GM19463 (cell line): ENCODE results near the gene TXLNA.
"Not testable (repeated sequence)": the region's sequence is repeated elsewhere in the genome, so short reads cannot be mapped to it uniquely, and the experiment has no call there.

Source experiments
- ATAC-seq: cut with Tn5 transposase; IDR thresholded peaks from one replicate; pipeline ENCODE4 v1.9.1; 2021; ENCODE audit warnings: mild to moderate bottlenecking, moderate library complexity; ENCODE audit not compliant: unreplicated experiment

TXLNA gene

DNA sequence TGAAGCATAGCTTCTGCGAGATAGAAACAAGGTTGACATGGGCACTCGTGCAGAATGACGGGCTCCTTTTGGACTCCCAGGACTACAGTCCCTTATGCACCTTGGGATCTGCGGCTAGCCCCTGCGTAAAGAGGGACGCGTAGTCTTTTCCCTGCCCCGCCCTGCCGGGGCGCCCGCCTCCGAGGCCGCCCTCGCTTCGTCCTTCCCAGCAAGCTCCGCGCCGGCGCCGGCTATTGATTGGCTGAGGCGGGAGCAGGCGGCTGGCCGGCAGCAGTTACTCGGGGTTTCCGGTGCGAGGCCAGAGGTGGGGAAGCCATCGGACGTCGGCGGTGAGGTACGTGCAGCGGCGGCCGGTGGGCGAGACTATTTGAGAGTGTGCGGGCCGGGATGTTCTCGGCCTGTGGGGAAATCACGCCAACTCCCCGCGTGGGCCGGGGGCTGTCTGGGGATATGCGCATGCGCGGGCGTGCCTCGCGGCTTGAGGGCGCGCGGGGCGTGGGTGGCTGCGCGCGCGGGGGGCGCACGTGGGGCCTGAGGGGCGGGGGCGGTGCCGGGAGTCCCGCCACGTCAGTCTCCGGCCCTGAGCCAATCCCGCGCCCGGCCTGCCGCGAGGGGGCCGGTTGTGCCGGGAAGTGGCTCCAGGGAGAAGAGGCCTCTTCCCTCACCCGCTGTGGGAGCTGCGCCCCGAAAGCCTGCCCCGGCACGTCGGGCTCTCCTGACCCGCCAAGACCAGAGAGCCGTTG lies at the start of gene TXLNA:
TSS of gene TXLNA (plus strand) at position 233 of the 743 bp plus-strand sequence. CDS start 671 bp downstream, outside the sequence.
- peak; percentile 92 for ATAC-seq

GRCh38 chr1:32133950-32134280 lies 45.6 kb upstream of the TXLNA start:
- not testable (repeated sequence) for ATAC-seq

GRCh38 chr1:32137111-32137510 lies 42.4 kb upstream of the TXLNA start:
- no peak for ATAC-seq

DNA sequence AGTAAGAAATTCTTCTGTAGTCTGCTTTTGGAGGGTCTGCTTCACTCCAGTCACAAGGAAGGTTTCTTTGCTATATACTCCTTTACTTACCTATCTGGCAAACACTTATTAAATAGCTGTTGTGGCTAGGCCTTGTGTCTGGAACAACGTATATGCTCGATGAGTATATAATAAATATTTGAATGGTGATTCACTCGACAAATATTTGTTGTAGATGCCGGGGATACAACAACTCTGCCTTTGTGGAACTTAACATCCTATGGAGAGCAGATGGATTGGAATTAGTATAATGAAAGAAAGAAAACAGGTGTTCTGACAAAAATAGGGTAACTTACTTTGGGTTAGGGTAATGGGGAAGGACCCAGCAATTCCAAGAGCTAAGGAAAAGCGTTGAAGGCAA lies 40.5 kb upstream of the TXLNA start:
- no peak for ATAC-seq

GRCh38 chr1:32142446-32143301 lies 36.8 kb upstream of the TXLNA start:
- ATAC-seq, result no peak

GRCh38 chr1:32143302-32143695 lies 36.2 kb upstream of the TXLNA start:
- not testable (repeated sequence) for ATAC-seq

- no peak for ATAC-seq
Measured at GRCh38 chr1:32144033-32144432, 35.4 kb upstream of the TXLNA start.

GRCh38 chr1:32147799-32148198 lies 31.7 kb upstream of the TXLNA start:
- not testable (repeated sequence) for ATAC-seq

- no peak for ATAC-seq
Measured at GRCh38 chr1:32150847-32151246, 28.6 kb upstream of the TXLNA start.

DNA sequence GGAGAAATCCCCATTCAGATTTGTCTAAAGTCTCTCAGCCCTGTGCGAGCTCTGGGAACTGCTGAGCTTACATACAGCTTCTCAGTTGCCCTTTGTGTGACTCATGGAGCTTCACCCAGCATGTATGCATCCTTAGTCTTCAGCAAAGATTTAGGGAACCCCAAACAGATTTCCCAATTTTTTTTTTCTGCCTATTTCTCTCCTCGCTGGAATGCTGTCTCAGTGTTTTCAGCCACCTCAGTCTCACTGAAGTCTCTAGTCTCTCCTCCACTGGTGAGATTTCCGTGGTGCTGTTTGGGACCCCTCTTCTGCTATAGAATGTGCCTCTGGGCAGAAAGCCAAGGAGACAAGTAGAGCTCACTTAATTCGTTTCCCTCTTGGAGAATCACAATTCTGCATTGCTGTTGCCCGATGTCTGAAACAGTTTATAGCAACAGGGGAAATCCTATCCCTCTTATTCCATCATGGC lies 28.1 kb upstream of the TXLNA start:
- ATAC-seq, result no peak

GRCh38 chr1:32159189-32159588 lies 20.3 kb upstream of the TXLNA start:
- no peak for ATAC-seq

GRCh38 chr1:32163405-32163804 lies 16.1 kb upstream of the TXLNA start:
- ATAC-seq, result no peak

- not testable (repeated sequence) for ATAC-seq
Measured at GRCh38 chr1:32165633-32166032, 13.8 kb upstream of the TXLNA start.

DNA sequence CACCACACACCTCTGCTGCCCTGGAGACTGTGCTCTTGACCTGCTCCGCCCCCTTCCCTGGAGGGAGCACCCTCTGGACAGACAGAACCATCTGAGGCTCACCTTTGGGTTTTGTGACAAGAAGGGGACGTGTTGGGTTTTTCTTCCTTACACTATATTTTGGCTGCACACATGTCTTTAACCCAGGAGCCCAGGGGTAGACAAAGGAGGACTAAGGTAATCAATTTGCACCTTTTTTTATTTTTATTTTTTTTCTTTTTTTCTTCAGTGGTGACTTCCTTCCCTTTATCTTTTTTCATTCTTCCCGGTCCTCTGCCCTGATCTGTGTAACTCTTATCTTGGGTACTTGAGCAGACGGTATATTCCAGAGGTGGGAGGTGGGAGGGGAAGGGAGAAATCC lies 8.5 kb upstream of the TXLNA start:
- ATAC-seq, result no peak

DNA sequence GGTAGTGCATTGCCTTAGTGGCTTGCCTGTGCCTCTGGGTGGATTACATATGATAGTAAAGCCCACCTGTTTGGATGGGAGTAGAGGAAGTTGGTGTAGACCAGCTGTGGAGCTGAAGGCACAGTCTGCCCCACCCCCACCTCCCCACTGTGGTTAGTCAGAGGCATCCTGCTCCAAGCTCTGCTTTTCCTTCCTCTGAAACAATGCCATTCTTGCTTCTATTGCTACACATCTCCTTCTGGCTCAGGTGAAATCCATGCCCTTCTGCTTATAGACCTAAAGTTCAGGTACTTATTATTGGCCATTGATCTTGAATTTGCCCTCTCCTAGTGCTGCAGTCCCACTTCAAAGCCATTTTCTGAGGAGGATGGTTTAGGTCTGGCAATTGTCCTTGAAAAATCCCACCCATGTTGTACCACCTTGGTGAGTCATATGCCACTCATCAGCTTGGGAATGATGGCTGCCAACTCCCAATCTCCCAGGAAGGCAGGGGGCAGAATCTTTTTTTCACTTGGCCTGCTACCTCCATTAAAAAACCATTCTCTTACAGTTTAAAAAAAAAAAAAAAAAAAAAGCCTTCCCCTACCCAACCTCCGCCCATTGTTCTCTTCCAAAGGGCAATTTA lies 6.7 kb upstream of the TXLNA start:
- ATAC-seq, result no peak

GRCh38 chr1:32178380-32179192 lies 889 bp upstream of the TXLNA start:
- no peak for ATAC-seq

GRCh38 chr1:32179193-32179442 lies 357 bp upstream of the TXLNA start:
- no peak for ATAC-seq

DNA sequence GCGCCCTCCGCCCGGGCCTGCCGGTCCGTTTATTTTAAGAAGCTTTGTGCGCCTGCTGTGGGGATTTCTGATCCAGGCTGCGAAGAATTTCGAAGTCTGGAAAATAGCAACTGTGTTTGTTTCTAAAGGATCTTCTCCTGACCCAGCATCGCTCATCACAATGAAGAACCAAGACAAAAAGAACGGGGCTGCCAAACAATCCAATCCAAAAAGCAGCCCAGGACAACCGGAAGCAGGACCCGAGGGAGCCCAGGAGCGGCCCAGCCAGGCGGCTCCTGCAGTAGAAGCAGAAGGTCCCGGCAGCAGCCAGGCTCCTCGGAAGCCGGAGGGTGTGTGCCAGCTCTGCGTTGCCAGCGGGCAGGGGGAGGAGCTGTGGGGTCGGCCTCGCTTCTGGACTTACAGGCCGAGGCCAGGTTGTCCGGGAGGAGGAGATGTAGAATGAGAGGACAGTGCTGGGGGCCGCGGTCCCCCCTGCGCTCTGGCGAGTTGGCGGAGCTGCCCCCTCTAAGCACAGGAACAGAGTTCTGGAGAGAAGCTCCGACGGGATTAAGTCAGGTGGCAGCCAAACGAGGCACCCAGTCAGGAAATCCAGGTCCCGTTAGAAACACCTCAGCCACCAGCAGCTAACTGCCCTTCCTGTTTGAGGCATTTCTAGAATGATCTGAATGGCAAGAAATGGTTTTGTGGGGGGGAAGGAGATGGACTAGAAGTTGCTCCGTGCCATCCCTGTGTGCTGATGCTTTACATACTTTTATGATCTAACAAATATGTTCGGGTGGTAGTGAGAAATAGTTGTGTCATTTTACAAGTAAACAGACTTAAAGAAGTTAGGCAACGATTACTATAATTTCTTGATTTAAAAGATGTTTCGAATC lies 948 bp downstream of the TXLNA start:
- ATAC-seq, result no peak

- no peak for ATAC-seq
Measured at GRCh38 chr1:32181065-32181464, 1.6 kb downstream of the TXLNA start.

DNA sequence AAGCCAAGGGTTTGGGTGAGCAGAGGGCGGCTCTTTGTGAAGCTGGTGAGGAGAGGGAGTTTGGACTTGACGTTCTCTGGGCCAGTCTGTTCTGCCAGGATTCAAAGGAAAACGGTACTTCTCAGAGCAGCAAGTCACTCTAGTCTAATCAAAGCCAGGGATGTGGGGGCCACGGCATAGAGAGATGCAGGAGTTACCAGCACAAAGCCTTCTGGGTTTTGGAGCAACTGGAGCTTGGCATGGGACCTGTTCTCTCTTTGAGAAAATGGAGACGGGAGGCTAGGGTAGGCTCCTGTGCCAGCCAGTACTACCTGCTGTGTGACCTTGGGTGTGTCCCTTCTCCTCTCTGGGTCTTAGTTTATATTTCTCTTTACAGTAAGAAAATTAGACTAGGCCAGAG lies 2.1 kb downstream of the TXLNA start:
- ATAC-seq, result no peak
